ENCODE data around the gene CBFB.

GRCh38 chr16:67120025-67120424, 91.1 kb downstream of the CBFB start:
- no peak for TF ChIP-seq EP300 (IDR thresholded peaks at IDR 0.05; ENCODE audit: borderline replicate concordance)
- no peak for TF ChIP-seq TEAD4 (IDR thresholded peaks at IDR 0.05)
- TF ChIP-seq TAF1 (IDR thresholded peaks at IDR 0.05; ENCODE audit: low read depth): no peak
- TF ChIP-seq MAX (IDR thresholded peaks at IDR 0.05): no peak
- TF ChIP-seq CREB1 (IDR thresholded peaks at IDR 0.05; ENCODE audit: low read depth): no peak
- no peak for TF ChIP-seq EGR1 (IDR thresholded peaks at IDR 0.05)
- no peak for TF ChIP-seq REST (IDR thresholded peaks at IDR 0.05; ENCODE audit: low read depth)
- TF ChIP-seq RAD21 (IDR thresholded peaks at IDR 0.05; ENCODE audit: low read depth): no peak
- no peak for TF ChIP-seq USF1 (IDR thresholded peaks at IDR 0.05)
- no peak for TF ChIP-seq FOXM1 (IDR thresholded peaks at IDR 0.05; ENCODE audit: borderline replicate concordance, low read depth)
- no peak for TF ChIP-seq NFIC (IDR thresholded peaks at IDR 0.05)

Measured in Ishikawa (cell line).